ENCODE results near the gene SLC10A2.

DNA sequence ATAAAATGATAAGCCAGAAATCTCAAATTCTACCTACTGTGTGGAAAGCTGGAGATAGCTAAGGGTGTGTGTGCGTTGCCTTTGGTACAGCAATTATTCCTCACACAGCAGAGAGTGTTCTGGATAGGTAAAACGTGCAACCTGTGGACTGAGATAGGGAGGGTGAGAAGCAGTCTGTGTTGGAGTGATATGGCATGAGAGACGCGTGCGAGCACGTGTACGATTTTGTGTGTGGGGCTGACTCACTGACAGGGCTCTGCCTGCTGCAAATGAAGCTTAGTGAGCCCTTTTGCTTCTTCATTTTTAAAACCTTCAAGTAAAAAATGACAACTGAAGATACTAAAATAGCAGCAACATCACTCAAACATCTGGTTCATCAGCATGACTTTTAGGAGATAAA, 35.7 kb upstream of the SLC10A2 start:
- TF ChIP-seq, protein P1, sequence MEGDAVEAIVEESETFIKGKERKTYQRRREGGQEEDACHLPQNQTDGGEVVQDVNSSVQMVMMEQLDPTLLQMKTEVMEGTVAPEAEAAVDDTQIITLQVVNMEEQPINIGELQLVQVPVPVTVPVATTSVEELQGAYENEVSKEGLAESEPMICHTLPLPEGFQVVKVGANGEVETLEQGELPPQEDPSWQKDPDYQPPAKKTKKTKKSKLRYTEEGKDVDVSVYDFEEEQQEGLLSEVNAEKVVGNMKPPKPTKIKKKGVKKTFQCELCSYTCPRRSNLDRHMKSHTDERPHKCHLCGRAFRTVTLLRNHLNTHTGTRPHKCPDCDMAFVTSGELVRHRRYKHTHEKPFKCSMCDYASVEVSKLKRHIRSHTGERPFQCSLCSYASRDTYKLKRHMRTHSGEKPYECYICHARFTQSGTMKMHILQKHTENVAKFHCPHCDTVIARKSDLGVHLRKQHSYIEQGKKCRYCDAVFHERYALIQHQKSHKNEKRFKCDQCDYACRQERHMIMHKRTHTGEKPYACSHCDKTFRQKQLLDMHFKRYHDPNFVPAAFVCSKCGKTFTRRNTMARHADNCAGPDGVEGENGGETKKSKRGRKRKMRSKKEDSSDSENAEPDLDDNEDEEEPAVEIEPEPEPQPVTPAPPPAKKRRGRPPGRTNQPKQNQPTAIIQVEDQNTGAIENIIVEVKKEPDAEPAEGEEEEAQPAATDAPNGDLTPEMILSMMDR (conservative IDR thresholded peaks at IDR 0.05 in 1 of 2, IDR thresholded peaks at IDR 0.05 in 1 of 2; ENCODE audit: extremely low read depth in 1 of 2, insufficient read depth in 1 of 2, low read depth in 1 of 2, low read length in 2 of 2): no peak
- TF ChIP-seq EZH2 (IDR thresholded peaks at IDR 0.05; ENCODE audit: borderline replicate concordance, low read length): no peak
